ENCODE measurements around the gene TOM1L2. TPM values are rescaled to one million over a fixed set of nuclear protein-coding genes. Genes with fewer than 3 reads are reported as not detected.

TOM1L2 gene
- total and polyA plus RNA-seq, 2 of the 4 experiments (the other 2 are of a cell fraction) = 34.4 to 51.7 TPM

GRCh38 chr17:18014006-18014405 is 41.8 kb upstream of the TOM1L2 start:
- Histone ChIP-seq H3K23ac (ENCODE audit: low read depth, low read length) (no peak overlapping the region), H2BK20ac (ENCODE audit: low read depth, low read length) (no peak overlapping the region), H3K27me3 (ENCODE audit: control insufficient read depth, insufficient read depth, low read length) (no peaks in the 10 kb centered on the region), H3K4me3 (ENCODE audit: insufficient read depth, low read depth, low read length) (no peak overlapping the region), H2BK120ac (ENCODE audit: low read depth, low read length) (no peak overlapping the region), H4K5ac (ENCODE audit: low read depth, low read length) (no peak overlapping the region), H3K4ac (ENCODE audit: low read depth, low read length) (no peak overlapping the region), H2AK9ac (replicated peaks; ENCODE audit: low read depth, low read length, poor library complexity) (no peak overlapping the region), H3K56ac (ENCODE audit: extremely low read depth, insufficient read depth, low read length) (no peak overlapping the region), H3K9me1 (ENCODE audit: insufficient read depth, low read length) (peaks cover 2% of the 10 kb centered on the region; the same call in 1 of the 2 replicates), H4K20me1 (ENCODE audit: insufficient read depth, low read length) (no peaks in the 10 kb centered on the region), H3K79me1 (ENCODE audit: low read depth in 1 of 2, low read length in 2 of 2) (peaks cover 0 to 6% of the 10 kb centered on the region in 2 experiments; a peak in 1 of 4 replicates), H2AK5ac (ENCODE audit: low read depth, low read length) (no peak overlapping the region), H4K91ac (ENCODE audit: insufficient read depth, low read depth, low read length) (no peak overlapping the region), H3K9me3 (ENCODE audit: control insufficient read depth, insufficient read depth, low read length) (peaks cover 2% of the 10 kb centered on the region; the same call in 1 of the 2 replicates), H3K36me3 (ENCODE audit: control insufficient read depth, insufficient read depth, low read length) (peaks cover 7% of the 10 kb centered on the region), H3K9ac (ENCODE audit: low read depth, low read length) (no peak overlapping the region), H4K8ac (ENCODE audit: low read depth in 2 of 2, low read length in 2 of 2) (no peak overlapping the region), H3K14ac (replicated peaks; ENCODE audit: low read depth, low read length) (no peak overlapping the region), H3K4me2 (ENCODE audit: low read depth, low read length) (no peak overlapping the region), H2AFZ (replicated peaks; ENCODE audit: low read length, poor library complexity) (no peak overlapping the region), H3K18ac (ENCODE audit: low read depth, low read length) (no peak overlapping the region), H2BK15ac (ENCODE audit: low read depth, low read length) (no peak overlapping the region), H3K27ac (ENCODE audit: insufficient read depth, low read length) (no peak overlapping the region), H2BK5ac (ENCODE audit: low read depth, low read length, poor library complexity, severe bottlenecking) (no peak overlapping the region), H3K4me1 (ENCODE audit: control insufficient read depth, insufficient read depth, low read length) (no peaks in the 10 kb centered on the region; the same call in 1 of the 2 replicates)
- ATAC-seq (ENCODE audit: low read depth) (no peak), DNase-seq (no peak)
- CTCF ChIA-PET = no interaction called here
- TF ChIP-seq CEBPB (IDR thresholded peaks at IDR 0.05; ENCODE audit: low read depth, low read length) (no peak), MXI1 (IDR thresholded peaks at IDR 0.05; ENCODE audit: borderline replicate concordance, low read depth, low read length) (no peak), MAZ (IDR thresholded peaks at IDR 0.05; ENCODE audit: borderline replicate concordance, low read depth, low read length) (no peak), FOS (IDR thresholded peaks at IDR 0.05; ENCODE audit: low read depth, low read length) (no peak), SMC3 (IDR thresholded peaks at IDR 0.05; ENCODE audit: low read depth, low read length) (no peak), RAD21 (IDR thresholded peaks at IDR 0.05; ENCODE audit: low read length) (no peak), CHD1 (IDR thresholded peaks at IDR 0.05; ENCODE audit: low read depth, low read length) (no peak), MAFK (IDR thresholded peaks at IDR 0.05; ENCODE audit: low read depth, low read length) (no peak), RCOR1 (IDR thresholded peaks at IDR 0.05; ENCODE audit: insufficient replicate concordance, low read length) (no peak), NFE2L2 (IDR thresholded peaks at IDR 0.05; ENCODE audit: low read depth, low read length) (no peak), CTCF (conservative IDR thresholded peaks at IDR 0.05; ENCODE audit: low read depth, low read length) (no peak), RFX5 (IDR thresholded peaks at IDR 0.05; ENCODE audit: low read depth, low read length) (no peak), BHLHE40 (IDR thresholded peaks at IDR 0.05; ENCODE audit: low read depth, low read length) (no peak), POLR2A (IDR thresholded peaks at IDR 0.05; ENCODE audit: low read depth, low read length) (no peak)
- TF ChIP-seq, protein P1, sequence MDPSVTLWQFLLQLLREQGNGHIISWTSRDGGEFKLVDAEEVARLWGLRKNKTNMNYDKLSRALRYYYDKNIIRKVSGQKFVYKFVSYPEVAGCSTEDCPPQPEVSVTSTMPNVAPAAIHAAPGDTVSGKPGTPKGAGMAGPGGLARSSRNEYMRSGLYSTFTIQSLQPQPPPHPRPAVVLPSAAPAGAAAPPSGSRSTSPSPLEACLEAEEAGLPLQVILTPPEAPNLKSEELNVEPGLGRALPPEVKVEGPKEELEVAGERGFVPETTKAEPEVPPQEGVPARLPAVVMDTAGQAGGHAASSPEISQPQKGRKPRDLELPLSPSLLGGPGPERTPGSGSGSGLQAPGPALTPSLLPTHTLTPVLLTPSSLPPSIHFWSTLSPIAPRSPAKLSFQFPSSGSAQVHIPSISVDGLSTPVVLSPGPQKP (IDR thresholded peaks at IDR 0.05; ENCODE audit: borderline replicate concordance, low read depth, low read length) = no peak
- TF ChIP-seq, protein P2, sequence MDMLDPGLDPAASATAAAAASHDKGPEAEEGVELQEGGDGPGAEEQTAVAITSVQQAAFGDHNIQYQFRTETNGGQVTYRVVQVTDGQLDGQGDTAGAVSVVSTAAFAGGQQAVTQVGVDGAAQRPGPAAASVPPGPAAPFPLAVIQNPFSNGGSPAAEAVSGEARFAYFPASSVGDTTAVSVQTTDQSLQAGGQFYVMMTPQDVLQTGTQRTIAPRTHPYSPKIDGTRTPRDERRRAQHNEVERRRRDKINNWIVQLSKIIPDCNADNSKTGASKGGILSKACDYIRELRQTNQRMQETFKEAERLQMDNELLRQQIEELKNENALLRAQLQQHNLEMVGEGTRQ (IDR thresholded peaks at IDR 0.05; ENCODE audit: low read depth, low read length) = no peak
- 80% methylated on average over 2 of the region's 6 CpGs; no CpG with 5 or more reads in 1 of the 2 experiments for WGBS, 2 experiments (ENCODE audit: extremely low coverage in 2 of 2, insufficient read length in 1 of 2)
- in situ Hi-C loops (cut with MboI; ENCODE audit: low sequenced_read_pairs) (no loop called here), intact Hi-C loops (cut with micrococcal nuclease) (no loop called here), dilution Hi-C loops (cut with HindIII; ENCODE audit: low sequenced_read_pairs, unreplicated experiment) (no loop called here)
- POLR2A ChIA-PET (ENCODE audit: unreplicated experiment) = no interaction called here
- BruUV-seq (replicated peaks) = no TSS peak

Data from IMR-90 (cell line).